ENCODE measurements around the gene LEKR1. TPM values are rescaled to one million over a fixed set of nuclear protein-coding genes. Genes with fewer than 3 reads are reported as not detected.

Gene LEKR1
- total RNA-seq (2.7 TPM), polyA plus RNA-seq (0.37 TPM)

DNA sequence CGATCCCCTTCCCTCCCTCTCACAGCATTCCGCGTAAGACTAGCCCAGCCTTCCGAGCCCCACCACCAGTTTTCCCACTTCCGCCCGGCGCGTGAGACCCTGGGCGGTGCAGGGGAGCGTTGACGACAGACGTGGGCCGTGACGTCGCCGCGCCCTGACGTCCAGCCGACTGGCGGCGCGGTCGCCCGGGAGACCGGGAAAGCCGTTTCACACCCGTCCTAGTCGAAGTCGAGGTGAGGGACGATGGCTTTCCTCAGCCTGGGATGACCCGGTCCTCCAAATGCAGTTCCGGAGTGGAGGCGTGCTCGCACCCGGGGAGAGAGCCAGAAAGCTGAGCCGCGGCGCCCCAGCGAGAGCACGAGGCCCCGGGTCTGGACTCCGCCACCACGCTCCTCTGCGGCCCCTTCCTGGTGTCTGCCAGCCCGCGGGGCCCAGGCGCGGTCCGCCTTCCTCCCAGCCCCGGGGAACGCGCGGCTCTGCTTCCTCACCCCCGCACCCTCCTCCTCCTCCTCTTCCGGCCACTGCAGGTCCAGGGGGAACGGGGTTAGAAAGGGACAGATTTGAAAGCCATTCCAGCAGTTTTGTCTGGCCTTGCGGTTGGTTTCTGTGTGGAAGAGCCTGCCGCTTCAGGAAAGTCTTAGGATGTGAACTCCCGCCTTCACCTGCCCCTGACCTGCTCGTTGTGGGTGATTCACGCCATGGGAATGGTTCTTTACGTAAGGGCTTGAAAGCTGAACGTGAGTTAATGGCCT lies at the start of gene LEKR1:
Gene LEKR1, plus strand, starts transcription at position 210 of the 752 bp plus-strand sequence. CDS start 2,977 bp downstream, outside the sequence.
- peak; percentile 79 for DNase-seq (ENCODE audit: extremely low spot score)
- under 1% methylated on average over 63 of the region's 63 CpGs for WGBS
- H3K4me3 ChIP-seq (ENCODE audit: low read depth, low read length), result peak within 1 kb of the TSS; percentile 62
- H3K36me3 ChIP-seq (ENCODE audit: insufficient read depth), result peaks cover 2% of the 10 kb centered on the region
- no peaks in the 10 kb centered on the region for H3K4me1 ChIP-seq (ENCODE audit: insufficient read depth)
- peak within 1 kb of the TSS; percentile 94 for H3K27ac ChIP-seq (ENCODE audit: low read depth)

- Histone ChIP-seq H3K4me3 (ENCODE audit: low read depth, low read length) (no peak overlapping the region), H3K36me3 (ENCODE audit: insufficient read depth) (no peaks in the 10 kb centered on the region), H3K4me1 (ENCODE audit: insufficient read depth) (no peaks in the 10 kb centered on the region), H3K27ac (ENCODE audit: low read depth) (no peak overlapping the region)
- no peak for DNase-seq (ENCODE audit: extremely low spot score)
These were observed 49.3 kb upstream of the LEKR1 start for GRCh38 chr3:156776871-156777270.

GRCh38 chr3:156781310-156782230 lies 44.6 kb upstream of the LEKR1 start:
- Histone ChIP-seq H3K27ac (ENCODE audit: low read depth) (no peak overlapping the region), H3K4me1 (ENCODE audit: insufficient read depth) (no peaks in the 10 kb centered on the region), H3K36me3 (ENCODE audit: insufficient read depth) (no peaks in the 10 kb centered on the region), H3K4me3 (ENCODE audit: low read depth, low read length) (no peak overlapping the region)
- DNase-seq (ENCODE audit: extremely low spot score), result no peak
- 81% methylated on average over 4 of the region's 4 CpGs for WGBS

DNA sequence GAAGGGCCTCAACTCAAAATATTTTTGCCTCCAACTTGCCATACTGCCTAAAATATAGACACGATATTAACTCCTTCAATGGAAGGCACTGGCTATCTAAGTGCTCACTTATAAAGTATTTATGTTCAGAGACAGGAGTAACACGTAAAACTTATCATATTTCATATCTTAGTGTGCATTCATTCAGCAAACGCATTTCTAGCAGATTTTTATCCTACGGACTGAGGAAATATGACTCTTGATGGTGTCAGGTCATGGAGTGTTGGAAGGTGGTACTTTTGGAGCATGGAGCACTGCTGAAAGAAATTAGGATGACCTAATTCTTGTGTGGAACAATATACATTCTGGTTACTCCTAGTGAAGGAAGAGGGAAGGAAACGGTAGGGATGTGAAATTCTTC lies 43.8 kb upstream of the LEKR1 start:
- WGBS, result 80% methylated on average over 5 of the region's 5 CpGs
- Histone ChIP-seq H3K27ac (ENCODE audit: low read depth) (no peak overlapping the region), H3K4me3 (ENCODE audit: low read depth, low read length) (no peak overlapping the region), H3K4me1 (ENCODE audit: insufficient read depth) (no peaks in the 10 kb centered on the region), H3K36me3 (ENCODE audit: insufficient read depth) (no peaks in the 10 kb centered on the region)
- DNase-seq (ENCODE audit: extremely low spot score), result no peak

DNA sequence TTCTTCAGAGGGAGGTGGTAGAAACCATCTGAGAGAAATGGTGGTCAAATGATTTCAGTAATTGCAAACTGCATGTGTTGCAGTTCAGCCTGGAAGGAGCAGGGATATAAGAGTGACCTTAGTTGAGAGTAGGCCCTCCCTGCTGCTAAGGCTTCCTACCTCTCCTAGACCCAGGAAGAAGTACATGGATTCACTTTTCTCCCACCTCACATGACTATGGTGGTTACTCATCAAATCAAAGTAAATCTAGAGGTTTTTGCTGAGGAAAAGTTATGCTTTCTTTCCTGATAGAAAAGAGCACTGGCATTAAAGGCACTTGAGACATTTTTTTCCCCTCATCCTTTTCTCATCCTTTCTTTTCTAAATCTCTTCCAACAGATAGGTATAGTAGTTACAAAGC lies 43.2 kb upstream of the LEKR1 start:
- DNase-seq (ENCODE audit: extremely low spot score), result no peak
- Histone ChIP-seq H3K4me1 (ENCODE audit: insufficient read depth) (no peaks in the 10 kb centered on the region), H3K36me3 (ENCODE audit: insufficient read depth) (no peaks in the 10 kb centered on the region), H3K4me3 (ENCODE audit: low read depth, low read length) (no peak overlapping the region), H3K27ac (ENCODE audit: low read depth) (no peak overlapping the region)

GRCh38 chr3:156787001-156787400 lies 39.2 kb upstream of the LEKR1 start:
- H3K4me3 ChIP-seq (ENCODE audit: low read depth, low read length), result no peak overlapping the region
- H3K36me3 ChIP-seq (ENCODE audit: insufficient read depth), result no peaks in the 10 kb centered on the region
- DNase-seq (ENCODE audit: extremely low spot score), result no peak
- peaks cover 2% of the 10 kb centered on the region for H3K4me1 ChIP-seq (ENCODE audit: insufficient read depth)
- no peak overlapping the region for H3K27ac ChIP-seq (ENCODE audit: low read depth)

GRCh38 chr3:156787926-156788663 lies 38.1 kb upstream of the LEKR1 start:
- H3K4me3 ChIP-seq (ENCODE audit: low read depth, low read length), result no peak overlapping the region
- no peak for DNase-seq (ENCODE audit: extremely low spot score)
- WGBS, result 65% methylated on average over 1 of the region's 1 CpG
- peaks cover 2% of the 10 kb centered on the region for H3K4me1 ChIP-seq (ENCODE audit: insufficient read depth)
- no peaks in the 10 kb centered on the region for H3K36me3 ChIP-seq (ENCODE audit: insufficient read depth)
- H3K27ac ChIP-seq (ENCODE audit: low read depth), result no peak overlapping the region

- Histone ChIP-seq H3K4me3 (ENCODE audit: low read depth, low read length) (no peak overlapping the region), H3K27ac (ENCODE audit: low read depth) (no peak overlapping the region), H3K36me3 (ENCODE audit: insufficient read depth) (no peaks in the 10 kb centered on the region), H3K4me1 (ENCODE audit: insufficient read depth) (peaks cover 2% of the 10 kb centered on the region)
- no peak for DNase-seq (ENCODE audit: extremely low spot score)
- WGBS, result 72% methylated on average over 3 of the region's 3 CpGs
These were observed 37.3 kb upstream of the LEKR1 start for GRCh38 chr3:156788846-156789245.

- Histone ChIP-seq H3K36me3 (ENCODE audit: insufficient read depth) (no peaks in the 10 kb centered on the region), H3K4me3 (ENCODE audit: low read depth, low read length) (no peak overlapping the region), H3K27ac (ENCODE audit: low read depth) (no peak overlapping the region), H3K4me1 (ENCODE audit: insufficient read depth) (peaks cover 2% of the 10 kb centered on the region)
- no peak for DNase-seq (ENCODE audit: extremely low spot score)
These were observed 36.0 kb upstream of the LEKR1 start for GRCh38 chr3:156790156-156790555.

DNA sequence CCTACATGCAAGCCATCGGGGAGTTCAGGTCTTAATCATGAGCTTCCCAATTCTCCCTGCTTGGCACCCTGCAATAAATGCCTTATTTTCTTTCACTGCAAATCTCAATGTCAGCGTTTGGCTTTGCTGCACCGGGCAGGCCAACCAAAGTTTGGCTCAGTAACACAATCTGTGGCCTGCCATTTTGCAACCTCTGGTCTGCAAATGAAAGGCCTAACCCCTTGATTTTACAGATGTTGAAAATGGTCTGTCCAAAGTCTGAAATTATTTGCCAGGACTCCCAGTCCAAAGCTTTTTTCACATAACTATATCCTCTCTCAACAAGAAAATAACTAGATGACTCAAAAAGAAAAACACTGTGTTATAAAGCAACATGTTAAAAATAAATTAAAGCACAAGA lies 34.0 kb upstream of the LEKR1 start:
- no peak for DNase-seq (ENCODE audit: extremely low spot score)
- Histone ChIP-seq H3K4me1 (ENCODE audit: insufficient read depth) (peaks cover 2% of the 10 kb centered on the region), H3K4me3 (ENCODE audit: low read depth, low read length) (no peak overlapping the region), H3K27ac (ENCODE audit: low read depth) (no peak overlapping the region), H3K36me3 (ENCODE audit: insufficient read depth) (no peaks in the 10 kb centered on the region)
- WGBS, result 88% methylated on average over 3 of the region's 3 CpGs

GRCh38 chr3:156792536-156792935 lies 33.6 kb upstream of the LEKR1 start:
- H3K27ac ChIP-seq (ENCODE audit: low read depth), result no peak overlapping the region
- peaks cover 2% of the 10 kb centered on the region for H3K4me1 ChIP-seq (ENCODE audit: insufficient read depth)
- 74% methylated on average over 3 of the region's 3 CpGs for WGBS

DNA sequence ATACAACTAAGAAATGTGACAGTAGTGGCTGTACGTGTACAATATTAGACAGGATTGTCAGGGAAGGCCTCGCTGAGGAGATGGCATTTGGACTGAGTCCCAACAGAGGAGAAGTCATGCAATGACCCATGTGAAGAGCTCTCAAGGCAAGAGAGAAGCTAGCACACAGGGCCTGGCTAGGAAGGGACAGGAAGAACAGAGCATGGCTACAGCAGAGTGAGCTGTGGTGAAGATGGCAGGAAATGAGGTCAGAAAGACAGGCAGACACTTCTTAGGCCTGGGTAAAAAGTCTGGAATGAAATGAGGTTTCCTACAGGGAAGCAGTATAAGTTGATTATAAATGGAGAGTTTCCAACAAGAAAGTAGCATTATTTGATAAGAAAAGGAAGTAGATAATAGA lies 33.2 kb upstream of the LEKR1 start:
- WGBS, result 89% methylated on average over 2 of the region's 2 CpGs
- Histone ChIP-seq H3K36me3 (ENCODE audit: insufficient read depth) (no peaks in the 10 kb centered on the region), H3K4me1 (ENCODE audit: insufficient read depth) (peaks cover 2% of the 10 kb centered on the region), H3K27ac (ENCODE audit: low read depth) (no peak overlapping the region), H3K4me3 (ENCODE audit: low read depth, low read length) (no peak overlapping the region)
- no peak for DNase-seq (ENCODE audit: extremely low spot score)

More at GRCh38 chr3:156792536-156792935, 33.6 kb upstream of the LEKR1 start:
- H3K36me3 ChIP-seq (ENCODE audit: insufficient read depth), result no peaks in the 10 kb centered on the region
- no peak for DNase-seq (ENCODE audit: extremely low spot score)
- H3K4me3 ChIP-seq (ENCODE audit: low read depth, low read length), result no peak overlapping the region

DNA sequence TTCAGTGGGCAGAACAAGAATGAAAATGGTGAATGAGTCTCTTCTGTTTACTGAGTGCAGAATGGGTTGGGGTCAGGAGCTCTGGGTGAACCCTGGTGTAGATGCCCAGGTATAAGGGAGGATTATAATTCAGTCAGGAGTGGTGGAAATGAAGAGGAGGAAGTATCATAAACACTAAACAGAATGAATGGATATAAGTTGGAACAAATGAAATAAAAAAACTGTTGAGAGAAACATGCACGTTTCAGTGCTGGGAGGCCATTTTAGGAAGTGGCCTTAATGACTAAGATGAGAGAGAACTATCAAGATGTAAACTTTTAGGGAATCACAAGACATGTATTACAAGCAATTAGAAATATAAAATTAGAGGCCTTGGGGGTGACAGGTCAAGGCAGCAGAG lies 32.8 kb upstream of the LEKR1 start:
- 65% methylated on average over 1 of the region's 1 CpG for WGBS
- Histone ChIP-seq H3K36me3 (ENCODE audit: insufficient read depth) (no peaks in the 10 kb centered on the region), H3K4me3 (ENCODE audit: low read depth, low read length) (no peak overlapping the region), H3K4me1 (ENCODE audit: insufficient read depth) (no peaks in the 10 kb centered on the region), H3K27ac (ENCODE audit: low read depth) (no peak overlapping the region)
- no peak for DNase-seq (ENCODE audit: extremely low spot score)

Data from urinary bladder (tissue), 4 donors.